Lower leg skin (tissue), 4 donors: ENCODE measurements around the gene SETD7. TPM values are rescaled to one million over a fixed set of nuclear protein-coding genes. Genes with fewer than 3 reads are reported as not detected.

Source experiments
- DNase-seq, 2 donors: peaks; one replicate each; pipeline ENCODE4 v3.0.0-alpha.2; 2019; ENCODE audit warnings: low spot score in 2 of 2
- H3K4me3 ChIP-seq: fragments of 200-600 bp; sonication (generic); 2 replicates; pipeline ENCODE4 v1.5.1; 2017; ENCODE audit warnings: mild to moderate bottlenecking, low read depth; ENCODE audit not compliant: poor library complexity, severe bottlenecking
- POLR2A ChIP-seq, 2 donors: fragments of 450-650 bp; IDR thresholded peaks; one replicate each; pipeline ENCODE4 v1.6.1; 2016 to 2017; ENCODE audit warnings: antibody characterized with exemption in 2 of 2, mild to moderate bottlenecking in 1 of 2, moderate library complexity in 1 of 2
- WGBS, 2 donors: methylation state at CpG; one replicate each; pipeline ENCODE4 v1.1.5; 2018; 5-methylcytosine and 5-hydroxymethylcytosine counted together
- intact Hi-C: fragments of 100-400 bp; cut with DNase I; formaldehyde crosslinking; loops from one replicate; pipeline ENCODE4 v1.15.0; 2023; ENCODE audit warnings: low total_unique reads
- total RNA-seq, 4 donors: library from RNA; depleted of rRNA; stranded (reverse); fragments of >200 nt; gene quantifications; one replicate each; pipeline ENCODE4 v1.1.0, GENCODE V29; 2016
- TF ChIP-seq, protein P1 (sequence below), 3 donors: fragments of 450-650 bp; IDR thresholded peaks; one replicate each; pipeline ENCODE4 v1.5.1; 2016; ENCODE audit warnings: antibody characterized with exemption in 3 of 3, mild to moderate bottlenecking in 3 of 3, moderate library complexity in 2 of 3

SETD7 gene
- total RNA-seq, 4 donors from 2014 or later = 34.3 to 45.7 (median 41.7) TPM

DNA sequence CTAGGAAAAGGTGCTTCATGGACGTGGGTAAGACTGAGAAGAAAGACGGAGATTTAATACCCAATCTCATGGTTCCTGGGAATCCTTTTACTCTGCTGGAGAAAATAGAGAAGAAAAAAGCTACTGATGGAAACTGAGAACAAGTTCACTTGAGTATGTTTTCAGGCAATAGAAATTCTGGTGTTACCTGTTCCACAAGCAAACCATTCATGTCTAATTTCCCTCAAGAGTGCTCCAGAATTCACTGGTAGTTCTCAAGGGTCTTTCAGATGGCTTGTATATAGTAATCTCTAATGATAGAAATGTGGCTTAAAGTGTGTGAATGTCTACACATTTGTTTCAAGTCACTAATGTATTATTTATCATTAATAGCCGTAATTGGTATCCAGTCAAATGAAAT lies 22.5 kb downstream of the SETD7 start:
- 63 to 78% methylated on average over 3 of the region's 3 CpGs for WGBS, 2 donors
- TF ChIP-seq, protein P1, sequence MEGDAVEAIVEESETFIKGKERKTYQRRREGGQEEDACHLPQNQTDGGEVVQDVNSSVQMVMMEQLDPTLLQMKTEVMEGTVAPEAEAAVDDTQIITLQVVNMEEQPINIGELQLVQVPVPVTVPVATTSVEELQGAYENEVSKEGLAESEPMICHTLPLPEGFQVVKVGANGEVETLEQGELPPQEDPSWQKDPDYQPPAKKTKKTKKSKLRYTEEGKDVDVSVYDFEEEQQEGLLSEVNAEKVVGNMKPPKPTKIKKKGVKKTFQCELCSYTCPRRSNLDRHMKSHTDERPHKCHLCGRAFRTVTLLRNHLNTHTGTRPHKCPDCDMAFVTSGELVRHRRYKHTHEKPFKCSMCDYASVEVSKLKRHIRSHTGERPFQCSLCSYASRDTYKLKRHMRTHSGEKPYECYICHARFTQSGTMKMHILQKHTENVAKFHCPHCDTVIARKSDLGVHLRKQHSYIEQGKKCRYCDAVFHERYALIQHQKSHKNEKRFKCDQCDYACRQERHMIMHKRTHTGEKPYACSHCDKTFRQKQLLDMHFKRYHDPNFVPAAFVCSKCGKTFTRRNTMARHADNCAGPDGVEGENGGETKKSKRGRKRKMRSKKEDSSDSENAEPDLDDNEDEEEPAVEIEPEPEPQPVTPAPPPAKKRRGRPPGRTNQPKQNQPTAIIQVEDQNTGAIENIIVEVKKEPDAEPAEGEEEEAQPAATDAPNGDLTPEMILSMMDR (IDR thresholded peaks at IDR 0.05) = no peak
- no peak for TF ChIP-seq POLR2A (IDR thresholded peaks at IDR 0.05)
- intact Hi-C loops = no loop called here

DNA sequence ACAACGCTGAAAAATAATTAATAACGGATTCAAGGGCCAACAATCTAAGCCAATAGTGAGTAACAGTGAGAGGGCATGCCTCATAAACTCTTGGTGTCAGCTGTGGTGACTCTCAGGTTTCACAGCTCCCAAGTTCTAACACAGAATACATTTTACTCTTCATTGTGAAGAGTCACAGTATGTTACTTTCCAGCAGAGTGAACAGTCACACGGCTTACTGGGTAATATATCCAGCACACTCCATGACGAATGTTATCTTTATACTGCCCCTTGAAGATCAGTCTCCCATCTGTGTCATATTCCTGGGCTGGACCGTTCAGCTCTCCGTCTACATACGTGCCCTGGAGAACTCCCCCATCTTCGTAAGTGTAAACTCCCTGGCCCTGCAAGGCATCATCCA lies 23.1 kb downstream of the SETD7 start:
- no peak for DNase-seq
- H3K4me3 ChIP-seq = no peak overlapping the region
- intact Hi-C loops = no loop called here
- 81 to 82% methylated on average over 8 of the region's 8 CpGs for WGBS, 2 donors
- TF ChIP-seq, protein P1 (IDR thresholded peaks at IDR 0.05) = no peak
- TF ChIP-seq POLR2A (IDR thresholded peaks at IDR 0.05) = no peak

More for the DNA sequence above, 22.5 kb downstream of the SETD7 start:
- no peak for DNase-seq
- no peak overlapping the region for H3K4me3 ChIP-seq

DNA sequence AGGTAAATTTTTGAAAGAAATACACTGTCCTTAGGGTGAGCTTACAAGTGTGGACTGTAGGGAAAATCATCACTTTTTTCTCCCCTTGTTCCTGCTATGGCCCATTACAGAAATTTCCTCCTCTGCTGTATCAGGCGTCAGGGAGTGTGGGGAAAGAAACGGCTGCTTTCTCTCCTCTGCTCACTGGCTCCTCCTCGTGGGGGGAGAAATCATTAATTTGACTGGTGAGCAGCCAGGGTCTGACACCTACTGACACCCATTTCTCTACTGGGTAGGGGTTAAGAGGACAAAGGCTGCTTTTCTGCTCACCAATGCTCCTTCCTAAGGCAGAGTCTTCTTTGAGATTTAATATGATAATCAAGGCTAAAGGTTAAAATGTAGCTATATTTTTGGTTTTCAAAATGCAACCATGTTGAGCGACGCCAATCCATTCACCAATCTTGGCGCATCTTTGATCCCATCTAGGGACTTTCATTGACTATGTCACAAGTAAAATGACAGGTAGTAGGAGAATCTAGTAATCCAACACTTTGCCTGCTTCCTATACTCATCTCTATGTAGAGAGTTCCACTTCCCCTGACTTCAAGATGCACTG lies 25.1 kb downstream of the SETD7 start:
- H3K4me3 ChIP-seq = no peak overlapping the region
- intact Hi-C loops = no loop called here
- 56 to 67% methylated on average over 6 of the region's 6 CpGs for WGBS, 2 donors
- DNase-seq = no peak
- TF ChIP-seq POLR2A (IDR thresholded peaks at IDR 0.05) = no peak
- TF ChIP-seq, protein P1 (IDR thresholded peaks at IDR 0.05) = no peak

DNA sequence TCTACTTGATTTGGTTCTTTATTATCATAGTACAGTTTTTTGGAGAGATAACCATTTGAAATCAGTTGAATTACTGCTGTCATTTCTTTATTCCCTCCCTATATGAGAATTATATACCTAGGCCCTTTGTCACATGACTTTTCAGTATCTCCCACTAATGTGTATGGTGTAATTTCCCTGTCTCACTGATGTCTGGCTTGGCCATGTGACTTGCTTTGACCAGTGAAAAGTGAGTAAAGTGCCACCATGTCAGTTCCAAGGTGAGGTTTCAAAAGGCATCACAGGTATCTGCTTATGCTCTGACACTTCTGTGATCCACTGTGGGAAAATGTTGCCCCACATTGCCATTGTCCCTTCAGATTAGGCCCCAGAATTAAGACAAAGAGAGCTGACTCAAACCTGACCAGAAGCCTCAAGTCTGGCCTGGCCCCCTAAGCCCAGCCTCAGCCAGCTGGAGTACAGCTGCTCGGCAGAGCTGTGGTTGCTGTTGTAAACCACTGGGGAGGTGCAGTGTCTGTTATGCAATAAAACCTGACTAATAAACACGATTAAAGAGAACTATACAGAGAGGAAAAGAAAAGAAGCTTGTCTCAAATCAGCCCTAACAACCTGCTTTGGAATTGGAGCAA lies 27.5 kb downstream of the SETD7 start:
- 29 to 31% methylated on average over 2 of the region's 2 CpGs for WGBS, 2 donors
- TF ChIP-seq, protein P1 (IDR thresholded peaks at IDR 0.05) = no peak
- TF ChIP-seq POLR2A (IDR thresholded peaks at IDR 0.05) = no peak
- H3K4me3 ChIP-seq = no peak overlapping the region
- DNase-seq = peak in 1 of 2 donors; percentile 47
- intact Hi-C loops = no loop called here

DNA sequence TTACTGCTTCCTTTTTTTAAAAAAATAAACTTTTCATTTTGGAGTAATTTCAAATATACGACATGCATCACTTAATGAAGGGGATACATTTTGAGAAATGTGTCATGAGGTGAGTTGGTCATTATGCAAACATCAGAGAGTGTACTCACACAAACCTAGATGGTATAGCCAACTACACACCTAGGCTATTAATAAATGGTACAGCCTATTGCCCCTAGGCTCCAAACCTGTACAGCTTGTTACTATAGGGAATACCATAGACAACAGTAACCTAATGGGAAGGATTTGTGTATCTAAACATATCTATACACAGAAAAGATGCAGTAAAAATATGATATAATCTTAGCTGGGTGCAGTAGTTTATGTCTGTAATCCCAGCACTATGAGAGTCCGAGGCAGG lies 29.1 kb downstream of the SETD7 start:
- TF ChIP-seq POLR2A (IDR thresholded peaks at IDR 0.05) = no peak
- TF ChIP-seq, protein P1 (IDR thresholded peaks at IDR 0.05) = no peak
- intact Hi-C loops = no loop called here
- 65 to 67% methylated on average over 2 of the region's 2 CpGs for WGBS, 2 donors
- no peak overlapping the region for H3K4me3 ChIP-seq
- DNase-seq = no peak
